GM19099 (cell line): ENCODE results near the gene ANKS1A.

Experiments
- POLR2A ChIP-seq: IDR thresholded peaks from 3 replicates; pipeline ENCODE4 v1.6.1; 2011; ENCODE audit warnings: low read depth; ENCODE audit not compliant: insufficient read length; ENCODE audit errors: extremely low read depth

Gene ANKS1A

DNA sequence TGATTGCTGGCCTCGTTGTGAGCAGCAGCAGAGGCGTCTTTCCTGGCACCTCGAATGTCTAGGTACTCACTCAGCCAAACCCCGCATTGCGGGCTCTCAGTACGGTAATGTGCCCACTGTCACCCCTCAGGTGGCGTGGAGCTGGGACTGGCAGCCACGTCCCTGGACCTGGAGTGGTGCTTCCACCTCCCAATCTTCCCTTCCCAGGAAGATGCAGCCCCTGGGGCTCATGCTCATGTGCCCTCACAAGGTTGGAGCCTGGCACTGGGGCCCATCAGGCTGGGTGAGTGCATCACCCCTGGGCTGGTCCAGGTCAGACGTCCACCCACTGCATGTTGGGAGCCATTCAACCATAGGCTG, 176.4 kb downstream of the ANKS1A start:
- no peak for TF ChIP-seq POLR2A

DNA sequence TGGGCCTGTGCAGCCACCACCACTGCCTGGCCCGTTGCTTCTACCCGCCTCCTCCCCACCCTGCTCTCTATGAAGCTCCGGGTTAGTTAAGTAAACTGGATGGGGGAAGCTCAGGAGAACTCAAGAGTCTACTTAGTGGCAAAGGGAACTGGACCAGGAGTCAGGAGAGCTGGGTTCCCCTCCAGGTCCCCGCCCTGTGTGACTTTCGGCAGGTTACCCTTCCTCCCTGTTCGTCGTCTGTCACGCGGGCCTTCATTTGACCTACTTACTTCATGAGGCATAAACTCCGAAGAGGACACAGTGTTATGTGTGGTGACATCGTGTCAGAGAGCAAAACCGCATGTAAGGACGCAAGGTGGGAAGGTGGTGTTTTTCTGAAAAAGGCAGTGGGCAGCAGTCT, 176.8 kb downstream of the ANKS1A start:
- TF ChIP-seq POLR2A, result no peak

DNA sequence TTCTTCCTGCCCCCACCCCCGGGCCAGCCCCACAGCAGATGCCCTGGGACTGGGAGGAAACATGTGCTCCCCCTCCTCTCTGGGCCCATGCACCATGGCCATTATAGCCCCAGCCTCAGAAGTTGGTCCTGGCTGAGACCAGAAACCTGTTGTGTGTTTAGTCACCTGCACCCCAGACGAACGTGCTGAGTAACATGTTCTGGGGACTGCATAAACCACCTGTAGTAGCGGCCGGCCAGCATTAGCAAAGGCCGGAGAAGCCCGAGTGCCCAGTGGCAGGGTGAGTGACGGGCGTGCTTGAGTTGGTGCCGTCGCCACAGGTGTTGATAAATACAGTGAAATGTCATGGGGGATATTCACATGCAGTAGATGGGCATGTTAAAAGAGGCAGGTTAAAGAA, 178.2 kb downstream of the ANKS1A start:
- no peak for TF ChIP-seq POLR2A

DNA sequence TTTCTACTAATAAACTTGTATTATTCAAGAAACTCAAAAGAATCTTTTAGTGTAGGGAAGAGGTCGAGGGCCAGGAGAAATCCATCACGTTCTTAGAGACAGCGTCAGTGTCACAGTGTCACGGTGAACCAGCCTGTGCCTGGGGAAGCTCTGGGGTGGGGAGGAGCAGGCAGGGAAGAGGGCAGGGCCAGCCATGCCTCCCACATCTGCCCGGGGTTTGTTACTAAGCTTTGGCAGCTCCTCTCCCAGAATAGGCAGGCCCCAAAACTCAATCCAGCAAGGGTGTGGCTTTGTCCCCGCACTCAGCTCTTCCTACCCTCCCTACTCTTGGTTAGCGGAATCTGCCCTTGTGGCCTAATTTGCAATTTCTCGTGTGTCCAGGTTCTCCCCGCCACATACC, 179.2 kb downstream of the ANKS1A start:
- TF ChIP-seq POLR2A, result no peak

DNA sequence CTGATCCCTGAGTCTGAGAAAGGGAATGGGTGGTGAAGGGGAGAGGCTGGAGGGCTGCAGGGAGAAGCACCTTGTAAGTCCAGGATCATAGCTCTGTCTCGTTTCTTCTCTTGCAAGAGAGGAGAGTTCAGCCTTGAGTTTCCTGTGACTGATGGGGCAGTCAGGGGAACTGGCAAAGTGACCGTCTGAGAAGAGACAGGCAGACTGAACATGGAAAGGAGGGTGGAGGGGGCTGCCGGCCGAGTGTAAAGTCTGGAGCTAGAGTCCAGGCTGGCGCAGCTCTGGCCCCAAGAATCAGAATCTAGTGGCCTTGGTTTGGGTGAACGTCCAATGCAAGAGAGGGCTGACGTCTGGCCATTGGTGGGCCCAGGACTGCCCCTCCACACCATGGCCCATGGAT, 179.6 kb downstream of the ANKS1A start:
- TF ChIP-seq POLR2A, result no peak

DNA sequence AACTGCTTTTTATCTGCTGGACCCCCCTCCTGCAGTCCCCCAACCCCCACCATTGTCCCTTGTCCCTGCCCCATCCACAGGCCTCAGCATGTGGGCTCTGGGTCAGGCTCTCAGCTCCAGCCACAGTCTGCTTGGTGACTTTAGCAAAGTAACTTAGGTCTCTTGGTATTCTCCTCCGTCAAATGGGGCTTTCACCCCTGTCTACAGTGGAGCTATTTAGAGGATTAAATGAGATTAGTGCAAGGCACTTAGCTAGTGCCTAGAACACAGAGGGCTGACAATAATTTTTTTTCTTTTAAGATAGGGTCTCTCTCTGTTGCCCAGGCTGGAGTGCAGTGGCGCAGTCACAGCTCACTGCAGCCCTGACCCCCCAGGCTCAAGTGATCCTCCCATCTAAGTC, 180.2 kb downstream of the ANKS1A start:
- TF ChIP-seq POLR2A, result no peak

DNA sequence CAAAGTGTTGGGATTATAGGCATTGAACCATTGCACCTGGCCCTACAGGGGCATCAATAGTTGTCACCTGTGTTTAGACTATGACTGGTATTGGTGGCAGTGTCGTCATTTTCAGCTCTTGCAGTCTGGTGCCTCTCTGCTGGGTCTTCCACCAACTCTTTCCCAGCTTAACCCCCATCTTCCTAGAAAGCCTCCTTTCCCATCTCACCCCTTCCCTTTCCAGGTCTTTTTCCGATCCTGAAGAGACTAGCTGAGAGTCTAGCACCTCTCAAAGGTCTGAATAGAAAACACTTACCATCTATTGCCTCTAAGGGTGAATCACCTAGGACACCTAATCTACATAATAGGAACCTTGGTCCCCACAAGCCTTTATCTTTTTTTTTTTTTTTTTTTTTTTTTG, 181.1 kb downstream of the ANKS1A start:
- TF ChIP-seq POLR2A, result no peak

DNA sequence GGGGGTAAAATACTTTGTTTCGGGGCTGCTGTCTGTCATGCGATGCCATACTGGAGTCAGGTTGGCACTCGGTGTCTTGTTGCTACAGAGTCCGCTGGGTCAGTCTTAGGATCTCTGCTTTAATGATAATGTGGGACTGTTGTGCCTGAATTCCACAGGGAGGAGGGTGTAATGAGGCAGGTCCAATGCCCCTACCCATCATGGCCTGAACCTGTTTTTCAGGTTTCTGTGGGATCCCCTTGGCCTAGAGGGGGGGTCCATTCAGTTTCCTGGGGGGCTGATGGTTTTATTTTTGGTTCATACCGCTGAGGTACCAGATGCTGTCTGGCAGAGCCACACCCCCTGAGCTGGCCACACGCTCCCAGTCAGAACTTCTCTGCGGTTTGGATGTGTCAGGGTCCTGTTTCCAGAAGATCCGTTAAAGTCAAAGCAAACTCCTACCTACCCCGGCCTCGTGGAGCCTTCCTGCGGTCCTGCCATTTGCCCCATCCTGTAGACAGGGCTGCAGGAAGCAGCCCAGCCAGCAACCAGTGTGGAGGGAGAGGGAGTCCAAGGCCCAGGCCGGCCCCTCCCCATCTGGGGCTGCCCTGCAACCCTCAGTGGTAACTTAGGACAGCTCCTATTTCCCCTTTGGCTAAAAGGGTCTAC, 182.4 kb downstream of the ANKS1A start:
- TF ChIP-seq POLR2A, result no peak

DNA sequence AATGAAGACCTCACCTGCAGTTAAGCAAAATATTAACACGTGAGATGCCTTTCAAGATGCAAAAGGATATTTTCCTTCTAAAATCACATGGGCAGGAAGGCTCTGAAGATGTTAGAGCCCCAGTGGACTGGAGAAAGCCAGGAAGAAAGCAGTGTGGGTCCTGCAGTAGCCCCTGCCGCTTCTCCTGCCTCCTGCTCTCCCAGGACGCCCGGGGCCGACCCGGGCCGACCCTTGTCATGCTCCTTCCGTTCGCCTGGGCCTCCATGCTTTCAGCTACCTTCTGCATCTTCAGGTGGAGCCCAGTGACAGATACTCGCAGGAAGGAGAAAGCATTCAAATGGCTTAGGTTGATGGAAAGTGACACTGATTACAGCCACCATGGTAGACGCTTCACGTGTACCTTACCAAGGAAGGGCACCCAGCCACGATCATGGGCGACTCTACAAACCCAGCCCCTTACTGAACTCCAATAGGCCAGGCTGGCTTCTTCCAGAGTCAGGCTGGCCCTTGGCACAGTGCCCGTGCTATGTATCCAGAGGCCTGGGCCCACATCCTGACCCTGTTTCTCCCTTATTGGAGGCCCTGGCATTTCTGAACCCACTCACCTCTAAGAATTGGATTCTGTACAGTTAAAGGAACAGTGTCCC, 183.1 kb downstream of the ANKS1A start:
- no peak for TF ChIP-seq POLR2A

DNA sequence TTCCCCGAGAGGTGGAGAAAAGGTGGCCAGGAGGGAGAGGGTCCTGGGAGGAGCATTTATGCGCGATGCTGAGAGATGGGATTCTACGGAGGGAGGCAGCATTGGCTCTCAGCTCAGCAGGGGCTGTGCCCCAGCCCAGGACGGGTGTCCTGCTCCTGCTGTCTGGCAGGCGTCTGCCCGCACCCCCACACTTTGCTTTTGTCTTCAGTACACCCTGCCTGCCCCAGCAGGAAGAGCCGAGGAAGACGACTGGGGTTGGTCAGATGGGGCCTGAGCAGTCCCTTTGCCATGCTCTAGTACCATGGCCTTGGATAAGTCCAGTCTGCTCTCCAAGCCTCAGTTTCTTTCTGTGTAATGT, 183.6 kb downstream of the ANKS1A start:
- TF ChIP-seq POLR2A, result no peak

DNA sequence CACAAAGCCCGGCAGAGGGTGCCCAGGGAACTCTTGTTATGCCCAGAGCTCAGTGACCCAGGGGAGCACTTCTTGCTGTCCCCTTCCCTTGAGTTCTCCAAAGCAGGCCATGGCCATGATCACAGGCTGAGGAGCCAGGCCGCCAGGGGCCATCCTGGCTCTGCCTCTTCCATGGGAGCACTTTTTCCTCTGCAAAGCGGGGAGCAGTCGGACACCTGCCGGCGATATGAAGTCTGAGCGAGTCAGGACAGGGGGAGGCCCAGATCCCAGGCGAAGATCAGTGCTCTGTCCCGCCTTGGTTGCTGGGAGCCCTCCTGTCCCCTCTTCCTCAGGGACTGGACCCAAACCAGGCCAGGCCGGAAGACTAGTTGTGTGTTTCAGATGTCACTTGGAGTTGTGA, 184.2 kb downstream of the ANKS1A start:
- TF ChIP-seq POLR2A, result no peak

DNA sequence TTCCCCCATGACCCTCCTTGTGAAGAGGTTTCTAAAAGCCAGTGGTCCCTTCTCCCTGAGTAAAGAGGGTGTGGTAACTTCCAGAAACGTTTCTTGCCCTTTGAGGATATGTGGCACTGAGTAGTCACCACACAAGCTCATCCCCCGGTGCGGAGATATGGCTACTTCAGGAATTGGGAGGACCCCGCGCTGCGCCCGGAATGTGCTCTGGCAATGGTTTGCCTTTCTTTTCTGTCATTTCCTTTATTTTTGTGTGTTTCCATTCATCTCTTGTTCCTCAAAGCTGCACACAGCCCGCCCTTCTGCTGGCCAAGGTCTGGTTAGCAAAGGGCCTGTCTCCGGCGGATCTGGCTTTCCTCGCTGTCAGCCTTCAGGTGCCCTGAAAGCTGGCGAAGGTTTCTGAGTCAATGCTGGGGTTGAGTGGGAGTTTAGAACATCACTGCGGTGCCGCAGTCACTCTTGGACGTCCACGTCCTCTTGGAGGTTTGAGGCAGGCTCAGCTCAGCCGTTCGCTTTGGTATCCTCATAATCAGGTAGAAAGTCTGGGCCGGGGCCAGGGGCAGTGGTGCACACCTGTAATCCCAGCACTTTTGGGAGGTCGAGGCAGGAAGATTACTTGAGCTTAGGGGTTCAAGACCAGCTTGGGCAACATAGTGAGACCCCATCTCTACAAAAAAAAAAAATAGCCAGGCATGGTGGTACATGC, 184.9 kb downstream of the ANKS1A start:
- no peak for TF ChIP-seq POLR2A

DNA sequence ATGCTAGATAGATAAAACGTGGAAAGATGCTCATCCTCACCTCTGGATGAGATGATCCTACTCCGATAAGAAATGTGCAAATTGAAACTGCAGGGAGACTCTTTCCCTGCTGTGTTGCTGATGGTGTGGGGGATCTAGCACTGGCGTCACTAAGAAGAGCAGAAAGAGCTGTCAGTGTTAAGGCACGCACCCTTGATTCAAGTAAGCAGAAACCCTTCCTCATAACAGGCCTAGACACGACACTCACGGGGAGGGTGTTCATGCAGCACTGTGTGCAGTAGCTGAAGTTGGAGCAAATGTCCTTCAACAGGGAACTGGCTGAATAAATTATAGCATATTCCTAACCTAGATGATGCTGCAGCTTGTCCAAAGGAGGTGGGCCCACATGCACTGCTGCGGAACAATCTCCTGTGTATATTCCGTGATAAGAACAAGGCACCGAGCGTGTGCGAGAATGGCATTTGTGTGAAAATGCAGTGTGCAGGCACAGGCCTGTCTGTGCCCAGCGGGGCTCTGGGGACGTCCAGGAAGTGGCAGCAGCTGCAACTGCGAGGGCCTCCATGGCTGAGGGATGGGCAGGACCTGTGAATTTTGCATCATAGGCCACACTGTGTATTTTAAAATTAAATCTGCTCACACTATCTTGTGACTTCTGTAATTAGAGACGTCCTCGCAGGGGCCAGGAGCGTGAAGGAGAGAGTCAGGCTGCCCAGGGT, 188.1 kb downstream of the ANKS1A start:
- no peak for TF ChIP-seq POLR2A

DNA sequence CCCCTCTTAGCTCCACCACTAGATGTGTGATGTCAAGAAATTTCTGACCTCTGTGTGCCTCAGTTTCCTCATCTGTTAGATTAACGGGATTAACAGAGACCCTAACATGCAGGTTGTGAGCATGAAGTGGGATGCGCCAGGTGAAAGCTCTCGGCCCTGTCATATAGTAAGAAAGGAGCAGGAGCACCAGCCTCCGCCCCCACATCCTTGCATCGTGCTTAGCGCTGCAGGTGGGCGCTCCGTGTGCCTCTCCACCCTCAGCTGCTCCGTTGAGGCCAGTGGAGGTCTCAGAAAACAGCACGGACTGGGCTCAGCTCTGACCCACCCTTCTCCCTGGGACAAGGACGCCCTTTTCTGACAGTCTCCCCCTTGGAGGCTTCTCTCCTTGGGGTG, 188.7 kb downstream of the ANKS1A start:
- no peak for TF ChIP-seq POLR2A

DNA sequence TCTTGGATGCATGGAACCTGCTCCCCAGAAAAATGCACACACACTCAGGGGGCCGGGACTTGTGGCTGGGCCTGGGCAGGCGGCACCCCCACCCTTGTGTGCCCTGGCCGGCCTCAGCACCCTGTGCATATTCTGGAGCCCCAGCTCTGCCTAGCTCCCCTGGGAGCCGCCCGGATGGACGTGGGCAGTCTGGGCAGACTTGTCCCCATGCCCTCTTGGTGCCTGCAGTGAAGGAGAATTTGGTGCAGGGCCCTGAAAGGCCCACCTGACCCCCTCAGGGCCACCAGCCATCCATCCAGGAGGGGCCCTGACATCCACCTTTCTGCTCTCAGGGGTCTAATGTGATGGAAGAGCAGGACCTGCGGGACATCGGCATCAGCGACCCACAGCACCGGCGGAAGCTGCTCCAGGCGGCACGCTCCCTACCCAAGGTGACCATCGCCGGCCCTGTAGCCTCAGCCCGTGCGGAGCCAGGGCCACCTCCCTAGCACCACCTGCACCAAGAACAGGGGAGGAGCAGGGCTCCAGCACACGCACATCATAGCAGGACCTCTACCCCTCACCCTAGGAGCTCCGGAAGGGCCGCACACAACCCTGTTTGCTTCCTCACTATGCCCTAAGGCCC, 189.3 kb downstream of the ANKS1A start:
- TF ChIP-seq POLR2A, result no peak

DNA sequence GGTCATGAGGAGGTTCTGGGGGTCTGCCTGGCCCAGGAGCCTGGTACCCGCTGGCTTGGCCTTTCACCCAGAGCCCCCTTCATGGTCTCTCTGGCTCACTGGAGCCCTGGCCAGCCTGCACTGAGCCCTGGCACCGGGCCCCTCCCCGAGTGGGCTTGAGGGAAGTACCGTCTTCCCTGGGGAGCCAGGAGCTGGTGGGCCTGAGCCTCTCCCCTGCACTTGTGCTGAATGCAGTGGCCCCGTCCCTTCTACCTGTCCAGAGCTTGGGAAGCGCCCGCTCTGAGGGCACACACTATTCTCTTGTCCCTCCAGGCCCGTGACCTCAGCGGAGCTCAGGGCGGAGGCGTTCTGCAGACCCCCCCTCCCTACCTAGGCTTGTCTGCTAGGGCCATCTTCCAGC, 189.8 kb downstream of the ANKS1A start:
- no peak for TF ChIP-seq POLR2A

DNA sequence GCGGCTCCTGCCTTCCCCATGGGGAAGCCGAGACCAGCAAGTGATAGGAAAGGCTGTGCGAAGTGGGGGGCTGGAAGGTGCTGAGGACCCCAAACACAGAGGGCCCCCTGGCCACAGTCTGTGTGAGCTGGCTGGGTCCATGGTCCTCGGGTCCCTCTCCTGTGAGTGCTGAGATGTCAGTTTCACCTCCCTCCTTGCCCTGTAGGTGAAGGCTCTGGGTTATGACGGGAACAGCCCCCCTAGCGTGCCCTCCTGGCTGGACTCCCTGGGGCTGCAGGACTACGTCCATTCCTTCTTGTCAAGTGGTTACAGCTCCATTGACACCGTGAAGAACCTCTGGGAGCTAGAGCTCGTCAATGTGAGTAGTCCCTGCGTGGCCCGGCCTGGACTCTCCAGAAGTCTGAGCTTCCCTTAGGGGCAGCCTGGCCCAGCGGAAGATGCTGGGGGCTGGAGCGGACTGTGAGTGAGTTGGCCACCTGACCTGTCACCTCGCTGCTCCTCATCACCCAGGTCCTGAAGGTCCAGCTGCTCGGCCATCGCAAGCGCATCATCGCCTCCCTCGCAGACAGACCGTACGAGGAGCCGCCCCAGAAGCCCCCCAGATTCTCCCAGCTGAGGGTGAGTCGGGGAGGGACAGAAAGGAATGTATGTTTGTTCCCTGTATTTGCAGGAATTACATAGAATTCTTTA, 190.4 kb downstream of the ANKS1A start:
- no peak for TF ChIP-seq POLR2A
